Liver (tissue), 9 donors: ENCODE measurements around the gene FRMD4B. TPM values are rescaled to one million over a fixed set of nuclear protein-coding genes. Genes with fewer than 3 reads are reported as not detected.

Experiments used
- DNase-seq: peaks from one replicate; pipeline ENCODE4 v3.0.0-alpha.2; 2017; ENCODE audit warnings: low spot score
- H3K27ac ChIP-seq, 2 donors: one replicate each; pipeline ENCODE4 v1.7.0; 2013; ENCODE audit warnings: inconsistent platforms in 2 of 2, low read length in 2 of 2, control low read depth in 1 of 2, low read depth in 1 of 2, mild to moderate bottlenecking in 1 of 2
- H3K27me3 ChIP-seq, 4 donors: one replicate each; pipeline versions ENCODE4 v1.6.1 to v1.7.0; 2013; ENCODE audit warnings: low read length in 3 of 4, inconsistent platforms in 1 of 4, mild to moderate bottlenecking in 1 of 4, moderate library complexity in 1 of 4; ENCODE audit not compliant: control insufficient read depth in 4 of 4, insufficient read depth in 4 of 4
- H3K36me3 ChIP-seq, 4 donors: one replicate each; pipeline versions ENCODE4 v1.6.1 to v1.7.0; 2013; ENCODE audit warnings: low read length in 3 of 4, mild to moderate bottlenecking in 3 of 4, low read depth in 1 of 4, moderate library complexity in 1 of 4; ENCODE audit not compliant: control insufficient read depth in 4 of 4, insufficient read depth in 3 of 4
- H3K4me1 ChIP-seq, 4 donors: one replicate each; pipeline versions ENCODE4 v1.6.1 to v1.7.0; 2013; ENCODE audit warnings: low read length in 3 of 4, mild to moderate bottlenecking in 3 of 4, moderate library complexity in 1 of 4; ENCODE audit not compliant: control insufficient read depth in 4 of 4, insufficient read depth in 4 of 4
- H3K4me3 ChIP-seq, 3 donors: one replicate each; pipeline versions ENCODE4 v1.6.1 to v1.7.0; 2013; ENCODE audit warnings: low read length in 3 of 3, control low read depth in 1 of 3, low read depth in 1 of 3, mild to moderate bottlenecking in 1 of 3
- H3K9ac ChIP-seq, 2 donors: one replicate each; pipeline ENCODE4 v1.7.0; 2013; ENCODE audit warnings: low read length in 2 of 2, mild to moderate bottlenecking in 2 of 2, moderate library complexity in 2 of 2, control low read depth in 1 of 2, low read depth in 1 of 2
- H3K9me3 ChIP-seq, 4 donors: one replicate each; pipeline versions ENCODE4 v1.6.1 to v1.7.0; 2013; ENCODE audit warnings: low read length in 3 of 4; ENCODE audit not compliant: control insufficient read depth in 4 of 4
- EGR1 ChIP-seq, 2 donors: IDR thresholded peaks; 2 replicates each; pipeline ENCODE4 v1.6.1; 2016 to 2018; ENCODE audit warnings: antibody characterized with exemption in 2 of 2, low read depth in 2 of 2
- FOXA1 ChIP-seq: IDR thresholded peaks from 2 replicates; pipeline ENCODE4 v1.6.1; 2016; ENCODE audit warnings: antibody characterized with exemption
- FOXA2 ChIP-seq: IDR thresholded peaks from 2 replicates; pipeline ENCODE4 v1.6.1; 2016; ENCODE audit warnings: antibody characterized with exemption
- GABPA ChIP-seq, 2 donors: IDR thresholded peaks in 1 of 2; conservative IDR thresholded peaks in 1 of 2; 2 replicates each; pipeline ENCODE4 v1.6.1; 2016; ENCODE audit warnings: antibody characterized with exemption in 2 of 2, mild to moderate bottlenecking in 1 of 2, moderate library complexity in 1 of 2
- HNF4A ChIP-seq, 2 donors: conservative IDR thresholded peaks; 2 replicates each; pipeline ENCODE4 v1.6.1; 2016; ENCODE audit warnings: antibody characterized with exemption in 2 of 2, mild to moderate bottlenecking in 2 of 2
- HNF4G ChIP-seq: IDR thresholded peaks from 2 replicates; pipeline ENCODE4 v1.6.1; 2016; ENCODE audit warnings: antibody characterized with exemption
- JUND ChIP-seq, 2 donors: IDR thresholded peaks; 2 replicates each; pipeline ENCODE4 v1.6.1; 2016; ENCODE audit warnings: antibody characterized with exemption in 2 of 2
- NR2F2 ChIP-seq: IDR thresholded peaks from 2 replicates; pipeline ENCODE4 v1.6.1; 2016; ENCODE audit warnings: antibody characterized with exemption
- RAD21 ChIP-seq, 2 donors: IDR thresholded peaks; 2 replicates each; pipeline ENCODE4 v1.6.1; 2016; ENCODE audit warnings: antibody characterized with exemption in 2 of 2, mild to moderate bottlenecking in 2 of 2
- REST ChIP-seq: IDR thresholded peaks from 2 replicates; pipeline ENCODE4 v1.6.1; 2016; ENCODE audit warnings: antibody characterized with exemption, mild to moderate bottlenecking
- RXRA ChIP-seq, 2 donors: IDR thresholded peaks; 2 replicates each; pipeline ENCODE4 v1.6.1; 2017 to 2018; ENCODE audit warnings: antibody characterized with exemption in 2 of 2, mild to moderate bottlenecking in 1 of 2
- SP1 ChIP-seq: IDR thresholded peaks from 2 replicates; pipeline ENCODE4 v1.6.1; 2018; ENCODE audit warnings: antibody characterized with exemption, mild to moderate bottlenecking
- TAF1 ChIP-seq: conservative IDR thresholded peaks from 2 replicates; pipeline ENCODE4 v1.6.1; 2016; ENCODE audit warnings: antibody characterized with exemption, mild to moderate bottlenecking
- YY1 ChIP-seq: IDR thresholded peaks from 2 replicates; pipeline ENCODE4 v1.6.1; 2016; ENCODE audit warnings: antibody characterized with exemption, mild to moderate bottlenecking
- WGBS: extraction: QIAGEN DNeasy Blood & Tissue Kit; methylation state at CpG from one replicate; pipeline ENCODE4 v1.1.7; 2013; 5-methylcytosine and 5-hydroxymethylcytosine counted together
- polyA plus RNA-seq, 2 donors: library from polyadenylated mRNA; stranded (reverse) in 1 of 2; unstranded in 1 of 2; fragments of 200-250 nt in 1 of 2; fragments of >200 nt in 1 of 2; fragmentation: Nextera tagmentation in 1 of 2; extraction: Ambion mirVana in 1 of 2; gene quantifications; one replicate each; pipeline versions ENCODE4 v1.2.1 to v1.2.3, GENCODE V29; 2013 to 2015
- total RNA-seq, 2 donors: library from RNA; depleted of rRNA; stranded (reverse); fragments of >200 nt; gene quantifications; one replicate each; pipeline ENCODE4 v1.2.3, GENCODE V29; 2014
- TF ChIP-seq, protein P1 (sequence below): fragments of 150-350 bp; IDR thresholded peaks from 2 replicates; pipeline ENCODE4 v1.5.1; 2017; ENCODE audit warnings: improper control_type of control experiment, low read depth, low read length; ENCODE audit not compliant: missing input control
- TF ChIP-seq, protein P2 (sequence below): IDR thresholded peaks from 2 replicates; pipeline ENCODE4 v1.6.1; 2016; ENCODE audit warnings: antibody characterized with exemption
- TF ChIP-seq, protein P3 (sequence below): IDR thresholded peaks from 2 replicates; pipeline ENCODE4 v1.6.1; 2016; ENCODE audit warnings: antibody characterized with exemption
- TF ChIP-seq, protein P4 (sequence below): IDR thresholded peaks from 2 replicates; pipeline ENCODE4 v1.6.1; 2016; ENCODE audit warnings: antibody characterized with exemption
- donor health status: healthy.
- donor health status: healthy.
- donor health status: healthy.
- donor health status: healthy.
- donor health status: healthy.

The FRMD4B gene
- total and polyA plus RNA-seq, 4 donors: 7.3 to 22.6 (median 15.0) TPM

DNA sequence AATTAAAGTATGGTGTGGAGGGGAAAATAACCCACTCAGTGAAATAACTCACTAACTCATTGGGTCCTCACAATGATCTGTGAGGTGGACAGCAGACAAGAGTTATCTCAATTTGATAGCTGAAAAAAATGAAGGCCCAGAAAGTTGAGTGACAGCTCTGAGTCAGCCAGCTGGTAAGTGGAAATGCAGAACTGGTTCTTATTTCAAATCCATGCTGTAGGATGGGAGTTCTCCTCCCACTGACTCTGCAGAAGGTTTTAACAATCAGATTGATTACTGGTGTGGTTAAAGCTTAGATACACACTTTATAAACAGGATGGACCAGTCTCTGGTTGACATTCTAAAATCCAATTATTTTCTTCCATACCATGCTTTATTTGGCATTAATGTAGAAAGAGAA lies 176.5 kb downstream of the FRMD4B start:
- Histone ChIP-seq H3K4me3 (no peak overlapping the region), H3K9ac (no peak overlapping the region), H3K4me1 (peaks cover 0 to 8% (median 1%) of the 10 kb centered on the region in 4 donors), H3K9me3 (no peaks in the 10 kb centered on the region), H3K36me3 (peaks cover 0 to 13% (median 1%) of the 10 kb centered on the region in 4 donors), H3K27ac (no peak overlapping the region), H3K27me3 (no peaks in the 10 kb centered on the region)
- no peak for DNase-seq
- TF ChIP-seq SP1: no peak
- no peak for TF ChIP-seq YY1
- TF ChIP-seq HNF4G: no peak
- no peak for TF ChIP-seq REST
- TF ChIP-seq HNF4A (conservative IDR thresholded peaks at IDR 0.05): no peak
- TF ChIP-seq FOXA1: no peak

- TF ChIP-seq, protein P1, sequence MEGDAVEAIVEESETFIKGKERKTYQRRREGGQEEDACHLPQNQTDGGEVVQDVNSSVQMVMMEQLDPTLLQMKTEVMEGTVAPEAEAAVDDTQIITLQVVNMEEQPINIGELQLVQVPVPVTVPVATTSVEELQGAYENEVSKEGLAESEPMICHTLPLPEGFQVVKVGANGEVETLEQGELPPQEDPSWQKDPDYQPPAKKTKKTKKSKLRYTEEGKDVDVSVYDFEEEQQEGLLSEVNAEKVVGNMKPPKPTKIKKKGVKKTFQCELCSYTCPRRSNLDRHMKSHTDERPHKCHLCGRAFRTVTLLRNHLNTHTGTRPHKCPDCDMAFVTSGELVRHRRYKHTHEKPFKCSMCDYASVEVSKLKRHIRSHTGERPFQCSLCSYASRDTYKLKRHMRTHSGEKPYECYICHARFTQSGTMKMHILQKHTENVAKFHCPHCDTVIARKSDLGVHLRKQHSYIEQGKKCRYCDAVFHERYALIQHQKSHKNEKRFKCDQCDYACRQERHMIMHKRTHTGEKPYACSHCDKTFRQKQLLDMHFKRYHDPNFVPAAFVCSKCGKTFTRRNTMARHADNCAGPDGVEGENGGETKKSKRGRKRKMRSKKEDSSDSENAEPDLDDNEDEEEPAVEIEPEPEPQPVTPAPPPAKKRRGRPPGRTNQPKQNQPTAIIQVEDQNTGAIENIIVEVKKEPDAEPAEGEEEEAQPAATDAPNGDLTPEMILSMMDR: no peak
- TF ChIP-seq EGR1 (IDR thresholded peaks at IDR 0.05; ENCODE audit: low read depth in 2 of 2) (no peak), RXRA (IDR thresholded peaks at IDR 0.05) (no peak), RAD21 (IDR thresholded peaks at IDR 0.05) (no peak), FOXA1 (no peak), FOXA2 (no peak), NR2F2 (no peak), HNF4G (no peak), TAF1 (no peak), HNF4A (conservative IDR thresholded peaks at IDR 0.05) (no peak), JUND (IDR thresholded peaks at IDR 0.05) (no peak), GABPA (IDR thresholded peaks at IDR 0.05 in 1 of 2, conservative IDR thresholded peaks at IDR 0.05 in 1 of 2) (no peak)
- TF ChIP-seq, protein P2, sequence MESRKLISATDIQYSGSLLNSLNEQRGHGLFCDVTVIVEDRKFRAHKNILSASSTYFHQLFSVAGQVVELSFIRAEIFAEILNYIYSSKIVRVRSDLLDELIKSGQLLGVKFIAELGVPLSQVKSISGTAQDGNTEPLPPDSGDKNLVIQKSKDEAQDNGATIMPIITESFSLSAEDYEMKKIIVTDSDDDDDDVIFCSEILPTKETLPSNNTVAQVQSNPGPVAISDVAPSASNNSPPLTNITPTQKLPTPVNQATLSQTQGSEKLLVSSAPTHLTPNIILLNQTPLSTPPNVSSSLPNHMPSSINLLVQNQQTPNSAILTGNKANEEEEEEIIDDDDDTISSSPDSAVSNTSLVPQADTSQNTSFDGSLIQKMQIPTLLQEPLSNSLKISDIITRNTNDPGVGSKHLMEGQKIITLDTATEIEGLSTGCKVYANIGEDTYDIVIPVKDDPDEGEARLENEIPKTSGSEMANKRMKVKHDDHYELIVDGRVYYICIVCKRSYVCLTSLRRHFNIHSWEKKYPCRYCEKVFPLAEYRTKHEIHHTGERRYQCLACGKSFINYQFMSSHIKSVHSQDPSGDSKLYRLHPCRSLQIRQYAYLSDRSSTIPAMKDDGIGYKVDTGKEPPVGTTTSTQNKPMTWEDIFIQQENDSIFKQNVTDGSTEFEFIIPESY: no peak
- TF ChIP-seq, protein P3, sequence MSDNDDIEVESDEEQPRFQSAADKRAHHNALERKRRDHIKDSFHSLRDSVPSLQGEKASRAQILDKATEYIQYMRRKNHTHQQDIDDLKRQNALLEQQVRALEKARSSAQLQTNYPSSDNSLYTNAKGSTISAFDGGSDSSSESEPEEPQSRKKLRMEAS: no peak
- TF ChIP-seq, protein P4, sequence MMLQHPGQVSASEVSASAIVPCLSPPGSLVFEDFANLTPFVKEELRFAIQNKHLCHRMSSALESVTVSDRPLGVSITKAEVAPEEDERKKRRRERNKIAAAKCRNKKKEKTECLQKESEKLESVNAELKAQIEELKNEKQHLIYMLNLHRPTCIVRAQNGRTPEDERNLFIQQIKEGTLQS: no peak
- Histone ChIP-seq H3K27ac (no peak overlapping the region), H3K27me3 (no peaks in the 10 kb centered on the region), H3K9ac (no peak overlapping the region), H3K9me3 (no peaks in the 10 kb centered on the region), H3K4me3 (no peak overlapping the region), H3K4me1 (no peaks in the 10 kb centered on the region), H3K36me3 (peaks cover 0 to 13% (median 1%) of the 10 kb centered on the region in 4 donors)
- WGBS: 95% methylated on average over 1 of the region's 1 CpG
- no peak for DNase-seq
These were observed 178.9 kb downstream of the FRMD4B start for GRCh38 chr3:69207031-69207430.
